Activated naive CD8-positive, alpha-beta T cell treated with anti-CD3 and anti-CD28 coated beads, Interleukin-2, amount 10 ng/mL, durations not matched to agents 7 days and 5 days (primary cell): ENCODE measurements around the gene TNFRSF19. TPM values are rescaled to one million over a fixed set of nuclear protein-coding genes. Genes with fewer than 3 reads are reported as not detected.
"Not testable (repeated sequence)": the region's sequence is repeated elsewhere in the genome, so short reads cannot be mapped to it uniquely, and the experiment has no call there.

Source experiments
- ATAC-seq: fragments of 150-1000 bp; cut with Tn5 transposase; one replicate; pipeline ENCODE4 v1.10.0; 2021; ENCODE audit warnings: low read depth, moderate library complexity
- POLR2A ChIA-PET: fragments of 350-600 bp; sonication (Branson Sonifier 250); formaldehyde crosslinking; loops from one replicate; lab custom pipeline; 2021; ENCODE audit warnings: antibody characterized with exemption; lab: Charles Lee
- DNase-seq: peaks from one replicate; pipeline ENCODE4 v3.0.0; 2021
- H3K27ac Mint-ChIP-seq: one replicate; pipeline ENCODE4 v1.8.0; 2022; ENCODE audit warnings: mild to moderate bottlenecking, mixed read lengths
- H3K27me3 Mint-ChIP-seq: one replicate; pipeline ENCODE4 v1.8.0; 2022; ENCODE audit warnings: mild to moderate bottlenecking, moderate library complexity, mixed read lengths
- H3K36me3 Mint-ChIP-seq: one replicate; pipeline ENCODE4 v1.8.0; 2021; ENCODE audit warnings: mild to moderate bottlenecking, mixed read lengths
- H3K4me1 Mint-ChIP-seq: one replicate; pipeline ENCODE4 v1.8.0; 2021; ENCODE audit warnings: mixed read lengths
- H3K4me3 Mint-ChIP-seq: one replicate; pipeline ENCODE4 v1.8.0; 2022; ENCODE audit warnings: mild to moderate bottlenecking, moderate library complexity, mixed read lengths
- H3K9me3 Mint-ChIP-seq: one replicate; pipeline ENCODE4 v1.8.0; 2021; ENCODE audit warnings: mixed read lengths
- total RNA-seq, 2 experiments: library from RNA; stranded (reverse); gene quantifications; one replicate each; pipeline ENCODE4 v1.2.3, GENCODE V29; 2021

TNFRSF19 gene
- total RNA-seq, 2 experiments from 2014 or later = not detected

DNA sequence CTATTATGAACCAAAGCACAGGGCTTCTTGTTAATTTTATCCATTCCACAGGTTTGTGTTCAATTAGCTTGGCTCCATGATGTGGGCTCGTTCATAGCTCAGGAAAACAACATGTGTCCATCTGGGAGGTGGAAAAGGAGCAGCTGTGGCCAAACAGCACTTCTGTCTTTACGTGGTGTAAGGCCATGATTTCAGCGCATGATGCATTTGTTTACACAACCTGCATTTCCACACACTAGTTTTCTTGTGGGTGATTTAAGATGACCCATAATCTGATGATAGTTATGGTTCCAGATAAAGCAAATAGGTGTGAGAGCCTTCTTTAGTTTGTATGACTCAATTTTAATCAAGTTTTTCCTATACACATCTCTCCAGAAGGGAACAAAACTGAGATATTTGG lies 101.7 kb downstream of the TNFRSF19 start:
- ATAC-seq = no peak
- no peak overlapping the region for H3K27ac Mint-ChIP-seq
- peaks cover 31% of the 10 kb centered on the region for H3K27me3 Mint-ChIP-seq
- H3K4me3 Mint-ChIP-seq = no peak overlapping the region
- no peak for DNase-seq
- POLR2A ChIA-PET = no interaction called here
- H3K9me3 Mint-ChIP-seq = no peaks in the 10 kb centered on the region
- no peaks in the 10 kb centered on the region for H3K36me3 Mint-ChIP-seq
- no peaks in the 10 kb centered on the region for H3K4me1 Mint-ChIP-seq

- Mint-ChIP-seq H3K4me1 (no peaks in the 10 kb centered on the region), H3K36me3 (no peaks in the 10 kb centered on the region), H3K27ac (no peak overlapping the region), H3K27me3 (peaks cover 31% of the 10 kb centered on the region), H3K4me3 (no peak overlapping the region), H3K9me3 (no peaks in the 10 kb centered on the region)
- POLR2A ChIA-PET = no interaction called here
- no peak for ATAC-seq
- DNase-seq = no peak
Measured at GRCh38 chr13:23672616-23673015, 102.4 kb downstream of the TNFRSF19 start.

DNA sequence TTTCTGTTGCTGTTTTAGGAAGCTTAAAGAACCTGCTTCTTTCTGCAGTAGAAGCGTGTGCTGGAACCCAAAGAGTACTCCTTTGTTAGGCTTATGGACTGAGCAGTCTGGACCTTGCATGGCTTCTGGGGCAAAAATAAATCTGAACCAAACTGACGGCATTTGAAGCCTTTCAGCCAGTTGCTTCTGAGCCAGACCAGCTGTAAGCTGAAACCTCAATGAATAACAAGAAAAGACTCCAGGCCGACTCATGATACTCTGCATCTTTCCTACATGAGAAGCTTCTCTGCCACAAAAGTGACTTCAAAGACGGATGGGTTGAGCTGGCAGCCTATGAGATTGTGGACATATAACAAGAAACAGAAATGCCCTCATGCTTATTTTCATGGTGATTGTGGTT lies 103.1 kb downstream of the TNFRSF19 start:
- H3K4me1 Mint-ChIP-seq = no peaks in the 10 kb centered on the region
- H3K36me3 Mint-ChIP-seq = no peaks in the 10 kb centered on the region
- DNase-seq (no peak), ATAC-seq (no peak)
- peaks cover 31% of the 10 kb centered on the region for H3K27me3 Mint-ChIP-seq
- POLR2A ChIA-PET = no interaction called here
- H3K9me3 Mint-ChIP-seq = no peaks in the 10 kb centered on the region
- H3K27ac Mint-ChIP-seq = no peak overlapping the region
- no peak overlapping the region for H3K4me3 Mint-ChIP-seq

DNA sequence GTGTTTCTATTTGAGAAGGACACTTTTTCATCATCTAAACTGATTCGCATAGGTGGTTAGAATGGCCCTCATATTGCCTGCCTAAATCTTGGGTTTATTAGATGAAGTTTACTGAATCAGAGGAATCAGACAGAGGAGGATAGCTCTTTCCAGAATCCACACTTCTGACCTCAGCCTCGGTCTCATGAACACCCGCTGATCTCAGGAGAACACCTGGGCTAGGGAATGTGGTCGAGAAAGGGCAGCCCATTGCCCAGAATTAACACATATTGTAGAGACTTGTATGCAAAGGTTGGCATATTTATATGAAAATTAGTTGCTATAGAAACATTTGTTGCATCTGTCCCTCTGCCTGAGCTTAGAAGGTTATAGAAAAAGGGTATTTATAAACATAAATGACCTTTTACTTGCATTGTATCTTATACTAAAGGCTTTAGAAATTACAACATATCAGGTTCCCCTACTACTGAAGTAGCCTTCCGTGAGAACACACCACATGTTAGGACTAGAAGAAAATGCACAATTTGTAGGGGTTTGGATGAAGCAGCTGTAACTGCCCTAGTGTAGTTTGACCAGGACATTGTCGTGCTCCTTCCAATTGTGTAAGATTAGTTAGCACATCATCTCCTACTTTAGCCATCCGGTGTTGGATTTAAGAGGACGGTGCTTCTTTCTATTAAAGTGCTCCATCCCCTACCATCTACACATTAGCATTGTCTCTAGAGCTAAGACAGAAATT lies 103.8 kb downstream of the TNFRSF19 start:
- Mint-ChIP-seq H3K9me3 (no peaks in the 10 kb centered on the region), H3K4me1 (peaks cover 5% of the 10 kb centered on the region), H3K27ac (no peak overlapping the region), H3K4me3 (no peak overlapping the region), H3K27me3 (peaks cover 31% of the 10 kb centered on the region), H3K36me3 (no peaks in the 10 kb centered on the region)
- ATAC-seq (no peak), DNase-seq (no peak)
- POLR2A ChIA-PET = no interaction called here

DNA sequence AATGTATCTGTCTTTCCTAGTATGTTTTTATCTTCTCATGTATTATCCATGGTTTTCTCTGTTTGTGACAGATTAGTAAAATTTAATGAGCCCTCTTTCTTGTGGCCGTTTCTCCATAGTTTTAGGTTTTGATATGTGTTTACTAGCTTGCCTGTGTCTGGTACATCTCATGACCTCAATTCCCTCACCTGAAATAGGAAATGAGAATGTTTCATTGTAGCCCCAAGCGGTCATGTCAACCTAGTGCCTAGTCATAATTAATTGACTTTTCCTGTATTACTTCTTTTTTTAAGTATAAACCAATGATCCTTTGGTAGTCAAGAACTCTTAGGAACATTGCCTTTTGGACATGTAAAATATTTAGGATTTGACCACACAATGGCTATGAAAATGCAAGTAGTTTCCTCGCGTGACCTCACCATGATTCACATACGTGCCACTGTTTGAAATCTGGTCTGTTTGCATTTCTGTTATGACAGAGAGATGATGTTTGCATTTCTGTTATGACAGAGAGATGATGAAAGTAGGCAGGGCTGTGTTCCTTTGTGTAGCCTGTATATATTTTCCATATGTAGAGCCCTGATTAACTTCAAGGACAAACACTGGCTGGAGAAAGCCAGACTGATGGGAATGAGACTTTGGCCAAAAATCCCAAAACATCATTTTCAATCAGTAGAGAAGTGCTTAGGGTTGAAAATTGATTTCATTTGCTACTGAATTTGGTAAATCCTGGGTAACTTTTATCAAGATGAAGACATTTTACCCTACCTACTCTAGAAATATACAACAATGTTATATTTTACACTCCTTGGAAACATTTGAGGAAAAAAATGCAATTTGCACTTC lies 104.8 kb downstream of the TNFRSF19 start:
- Mint-ChIP-seq H3K4me1 (peaks cover 14% of the 10 kb centered on the region), H3K36me3 (no peaks in the 10 kb centered on the region), H3K27ac (no peak overlapping the region), H3K9me3 (no peaks in the 10 kb centered on the region), H3K27me3 (peaks cover 31% of the 10 kb centered on the region), H3K4me3 (no peak overlapping the region)
- POLR2A ChIA-PET = no interaction called here
- ATAC-seq = no peak
- no peak for DNase-seq

DNA sequence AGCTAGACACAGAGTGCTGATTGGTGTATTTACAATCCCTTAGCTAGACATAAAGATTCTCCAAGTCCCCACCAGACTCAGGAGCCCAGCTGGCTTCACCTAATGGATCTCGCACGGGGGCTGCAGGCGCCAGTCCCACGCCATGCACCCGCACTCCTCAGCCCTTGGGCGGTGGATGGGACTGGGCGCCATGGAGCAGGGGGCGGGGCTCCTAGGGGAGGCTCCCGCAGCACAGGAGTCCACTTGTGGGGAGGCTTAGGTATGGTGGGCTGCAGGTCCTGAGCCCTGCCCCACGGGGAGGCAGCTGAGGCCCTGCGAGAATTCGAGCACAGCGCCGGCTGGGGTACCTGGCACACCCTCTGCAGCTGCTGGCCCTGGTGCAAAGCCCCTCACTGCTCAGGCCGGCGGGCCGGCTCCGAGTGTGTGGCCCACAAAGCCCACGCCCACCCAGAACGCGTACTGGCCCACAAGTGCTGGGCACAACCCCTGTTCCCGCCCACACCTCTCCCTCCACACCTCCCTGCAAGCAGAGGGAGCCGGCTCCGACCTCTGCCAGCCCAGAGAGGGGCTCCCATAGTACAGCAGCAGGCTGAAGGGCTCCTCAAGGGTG lies 107.6 kb downstream of the TNFRSF19 start:
- H3K9me3 Mint-ChIP-seq, H3K4me3 Mint-ChIP-seq, H3K36me3 Mint-ChIP-seq, DNase-seq, H3K27ac Mint-ChIP-seq, POLR2A ChIA-PET, ATAC-seq: not testable (repeated sequence)
- Mint-ChIP-seq H3K27me3 (peaks cover 21% of the 10 kb centered on the region), H3K4me1 (peaks cover 14% of the 10 kb centered on the region)

- H3K9me3 Mint-ChIP-seq = peaks cover 7% of the 10 kb centered on the region
- DNase-seq (no peak), ATAC-seq (no peak)
- peaks cover 17% of the 10 kb centered on the region for H3K27me3 Mint-ChIP-seq
- H3K36me3 Mint-ChIP-seq = no peaks in the 10 kb centered on the region
- no peak overlapping the region for H3K27ac Mint-ChIP-seq
- peak overlapping the region; percentile 3 for H3K4me3 Mint-ChIP-seq
- peaks cover 14% of the 10 kb centered on the region for H3K4me1 Mint-ChIP-seq
- POLR2A ChIA-PET = interaction anchor here (0.7 to 1.5 kb wide), 2 partner anchors 18 to 303 kb away, joined by 3 to 6 read pairs; no protein-coding TSS in a partner anchor
Measured at GRCh38 chr13:23678795-23679194, 108.6 kb downstream of the TNFRSF19 start.

- Mint-ChIP-seq H3K27me3 (peaks cover 13% of the 10 kb centered on the region), H3K9me3 (peaks cover 8% of the 10 kb centered on the region), H3K36me3 (no peaks in the 10 kb centered on the region), H3K27ac (peak overlapping the region; percentile 78), H3K4me3 (peak overlapping the region; percentile 3), H3K4me1 (peaks cover 14% of the 10 kb centered on the region)
- POLR2A ChIA-PET = interaction anchor here (0.7 to 1.5 kb wide), 2 partner anchors 17 to 303 kb away, joined by 3 to 6 read pairs; no protein-coding TSS in a partner anchor
- ATAC-seq (peak; percentile 97), DNase-seq (no peak)
Measured at GRCh38 chr13:23679220-23679619, 109.0 kb downstream of the TNFRSF19 start.

DNA sequence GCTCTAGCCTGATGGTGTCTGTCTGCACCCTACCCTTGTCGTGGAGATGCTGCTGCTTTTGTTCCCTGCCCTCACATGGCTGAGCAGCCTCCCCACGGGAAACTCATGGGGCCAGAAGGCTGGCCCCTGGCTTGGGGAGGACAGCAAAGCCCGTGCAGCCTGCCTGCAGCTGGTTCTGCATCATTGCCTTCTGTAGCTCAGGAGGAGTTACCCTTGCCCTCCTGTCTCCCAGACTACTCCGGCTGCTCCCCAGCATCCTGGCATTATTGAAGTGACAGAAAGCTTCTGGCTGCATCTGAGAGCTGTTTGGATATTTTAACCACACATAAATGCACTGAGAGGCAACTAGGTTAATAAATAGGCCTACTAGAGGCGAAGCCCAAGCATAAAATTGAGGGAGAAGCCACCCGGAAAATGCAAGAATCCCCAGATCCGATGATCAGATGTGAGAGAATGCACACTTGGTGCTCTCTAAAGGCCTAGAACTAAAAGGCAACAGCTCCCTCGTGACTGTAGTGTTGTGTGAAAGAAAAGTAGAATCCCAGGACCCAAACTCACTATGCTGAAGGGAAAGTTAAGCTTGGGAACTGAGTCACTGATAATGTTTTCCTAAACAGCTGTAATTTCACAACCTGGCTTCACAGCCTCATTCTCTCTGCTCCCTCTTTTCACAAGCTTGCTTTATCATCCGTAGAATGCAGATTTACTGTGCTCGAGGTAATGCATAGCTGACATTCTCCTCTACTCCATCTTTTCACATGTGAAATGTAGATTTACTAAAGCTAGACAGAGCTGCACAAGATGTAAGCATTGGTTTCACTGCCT lies 110.8 kb downstream of the TNFRSF19 start:
- peaks cover 14% of the 10 kb centered on the region for H3K4me1 Mint-ChIP-seq
- H3K4me3 Mint-ChIP-seq = no peak overlapping the region
- ATAC-seq = no peak

GRCh38 chr13:23683084-23683483 lies 112.9 kb downstream of the TNFRSF19 start:
- peaks cover 14% of the 10 kb centered on the region for H3K4me1 Mint-ChIP-seq
- H3K36me3 Mint-ChIP-seq = peaks cover 1% of the 10 kb centered on the region
- no peak for DNase-seq
- H3K27me3 Mint-ChIP-seq = peaks cover 2% of the 10 kb centered on the region
- no peak overlapping the region for H3K4me3 Mint-ChIP-seq
- no peak overlapping the region for H3K27ac Mint-ChIP-seq
- peaks cover 9% of the 10 kb centered on the region for H3K9me3 Mint-ChIP-seq
- POLR2A ChIA-PET = no interaction called here
- ATAC-seq = no peak

More for the DNA sequence above, 110.8 kb downstream of the TNFRSF19 start:
- peaks cover under 1% of the 10 kb centered on the region for H3K27me3 Mint-ChIP-seq
- H3K36me3 Mint-ChIP-seq = peaks cover 1% of the 10 kb centered on the region
- POLR2A ChIA-PET = no interaction called here
- no peak overlapping the region for H3K27ac Mint-ChIP-seq
- peaks cover 8% of the 10 kb centered on the region for H3K9me3 Mint-ChIP-seq
- no peak for DNase-seq

- H3K4me1 Mint-ChIP-seq = peaks cover 2% of the 10 kb centered on the region
- DNase-seq = no peak
- POLR2A ChIA-PET = no interaction called here
- H3K27ac Mint-ChIP-seq = no peak overlapping the region
- H3K36me3 Mint-ChIP-seq = peaks cover 1% of the 10 kb centered on the region
- peaks cover 9% of the 10 kb centered on the region for H3K9me3 Mint-ChIP-seq
- H3K27me3 Mint-ChIP-seq = peaks cover 2% of the 10 kb centered on the region
- H3K4me3 Mint-ChIP-seq = no peak overlapping the region
- ATAC-seq = no peak
Measured at GRCh38 chr13:23684647-23685046, 114.4 kb downstream of the TNFRSF19 start.

DNA sequence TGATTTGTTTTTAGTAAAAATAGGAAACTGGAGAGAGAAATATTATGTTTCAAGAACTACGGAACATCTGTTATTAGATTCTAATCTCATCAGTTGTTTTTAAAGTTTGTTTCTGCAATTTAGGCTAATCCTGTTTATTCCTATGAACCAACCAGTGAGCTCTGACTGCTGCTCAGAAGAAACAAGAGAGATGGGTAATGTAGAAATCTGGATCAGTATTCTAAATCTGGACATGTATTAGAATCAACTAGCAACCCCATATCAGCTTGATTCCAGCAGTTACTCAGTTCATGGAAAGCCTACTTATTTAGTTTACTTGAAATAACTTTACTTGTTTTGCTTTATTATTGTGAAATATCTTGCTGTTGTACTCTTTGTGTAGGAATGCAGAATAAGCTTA lies 115.2 kb downstream of the TNFRSF19 start:
- POLR2A ChIA-PET = no interaction called here
- Mint-ChIP-seq H3K36me3 (peaks cover 1% of the 10 kb centered on the region), H3K27ac (no peak overlapping the region), H3K4me1 (no peaks in the 10 kb centered on the region), H3K27me3 (peaks cover 2% of the 10 kb centered on the region), H3K4me3 (no peak overlapping the region), H3K9me3 (peaks cover 9% of the 10 kb centered on the region)
- DNase-seq = no peak
- no peak for ATAC-seq

GRCh38 chr13:23686948-23687347 lies 116.7 kb downstream of the TNFRSF19 start:
- POLR2A ChIA-PET = no interaction called here
- Mint-ChIP-seq H3K4me3 (no peak overlapping the region), H3K27ac (no peak overlapping the region), H3K27me3 (peaks cover 2% of the 10 kb centered on the region), H3K9me3 (peaks cover 8% of the 10 kb centered on the region), H3K4me1 (no peaks in the 10 kb centered on the region), H3K36me3 (peaks cover 1% of the 10 kb centered on the region)
- DNase-seq (no peak), ATAC-seq (no peak)
